CD4-positive, alpha-beta T cell (primary cell): ENCODE results near the gene OPRM1. TPM values are rescaled to one million over a fixed set of nuclear protein-coding genes. Genes with fewer than 3 reads are reported as not detected.

Source experiments
- ATAC-seq: fragments of 200-7000 bp; cut with Tn5 transposase; one replicate; pipeline ENCODE4 v1.10.0; 2022; ENCODE audit warnings: mild to moderate bottlenecking; ENCODE audit not compliant: poor library complexity
- CTCF ChIA-PET: fragments of 350-600 bp; sonication (Branson Sonifier 250); formaldehyde crosslinking; loops from one replicate; lab custom pipeline; 2021; ENCODE audit warnings: antibody characterized with exemption, inconsistent platforms; lab: Charles Lee
- POLR2A ChIA-PET: fragments of 350-600 bp; sonication (Branson Sonifier 250); formaldehyde crosslinking; loops from one replicate; lab custom pipeline; 2021; ENCODE audit warnings: antibody characterized with exemption, inconsistent platforms; lab: Charles Lee
- DNase-seq, 14 experiments: peaks; one replicate each; pipeline ENCODE4 v3.0.0-alpha.2; 2013 to 2020; ENCODE audit warnings: mixed read lengths in 2 of 14
- H3K27ac ChIP-seq, 2 donors: one replicate each; pipeline versions ENCODE4 v1.5.1 to v1.7.0; 2013; ENCODE audit warnings: low read length in 2 of 2, low read depth in 1 of 2, mild to moderate bottlenecking in 1 of 2
- H3K27me3 ChIP-seq, 2 experiments: 1 replicate in 1 of 2; 2 replicates in 1 of 2; pipeline versions ENCODE4 v1.6.1 to v1.7.0; 2013; ENCODE audit warnings: low read length in 2 of 2, control low read depth in 1 of 2, mild to moderate bottlenecking in 1 of 2, moderate library complexity in 1 of 2; ENCODE audit not compliant: insufficient read depth in 2 of 2, control insufficient read depth in 1 of 2
- H3K36me3 ChIP-seq: one replicate; pipeline ENCODE4 v1.6.1; 2013; ENCODE audit warnings: low read length, control low read depth; ENCODE audit not compliant: insufficient read depth
- H3K4me1 ChIP-seq: one replicate; pipeline ENCODE4 v1.6.1; 2013; ENCODE audit warnings: low read length, control low read depth; ENCODE audit not compliant: insufficient read depth
- H3K4me3 ChIP-seq: one replicate; pipeline ENCODE4 v1.5.1; 2013; ENCODE audit warnings: mild to moderate bottlenecking, low read length, moderate library complexity
- H3K9me3 ChIP-seq, 2 experiments: 1 replicate in 1 of 2; 2 replicates in 1 of 2; pipeline versions ENCODE4 v1.6.1 to v1.7.0; 2013; ENCODE audit warnings: low read length in 2 of 2, mild to moderate bottlenecking in 2 of 2, control low read depth in 1 of 2, moderate library complexity in 1 of 2; ENCODE audit not compliant: control insufficient read depth in 1 of 2, insufficient read depth in 1 of 2
- H3K27ac Mint-ChIP-seq: one replicate; pipeline ENCODE4 v1.8.0; 2020; ENCODE audit warnings: mixed read lengths
- H3K27me3 Mint-ChIP-seq: one replicate; pipeline ENCODE4 v1.8.0; 2021; ENCODE audit warnings: mixed read lengths
- H3K36me3 Mint-ChIP-seq: one replicate; pipeline ENCODE4 v1.8.0; 2021; ENCODE audit warnings: low read depth, mixed read lengths
- H3K4me1 Mint-ChIP-seq: one replicate; pipeline ENCODE4 v1.8.0; 2021; ENCODE audit warnings: low read depth, mixed read lengths
- H3K4me3 Mint-ChIP-seq: one replicate; pipeline ENCODE4 v1.8.0; 2020; ENCODE audit warnings: mild to moderate bottlenecking, mixed read lengths
- H3K9me3 Mint-ChIP-seq: one replicate; pipeline ENCODE4 v1.8.0; 2020; ENCODE audit warnings: mixed read lengths
- CTCF ChIP-seq: fragments of 200-600 bp; IDR thresholded peaks from one replicate; pipeline ENCODE4 v1.8.0; 2022; ENCODE audit warnings: antibody characterized with exemption, mild to moderate bottlenecking
- intact Hi-C, 2 experiments: fragments of 100-400 bp; cut with DNase I in 1 of 2; cut with micrococcal nuclease in 1 of 2; formaldehyde crosslinking; loops; one replicate each; pipeline versions ENCODE4 v1.15.1 to v1.9.0; 2023 to 2025; cut with DNase I, micrococcal nuclease
- total RNA-seq, 174 experiments: library from RNA in 2 of 174; stranded (reverse) in 2 of 174; gene quantifications; one replicate each; pipeline ENCODE4 v1.2.3 and lab custom pipeline; 2021 to 2026

OPRM1 gene
- total RNA-seq, 2 experiments from 2014 or later, result not detected

DNA sequence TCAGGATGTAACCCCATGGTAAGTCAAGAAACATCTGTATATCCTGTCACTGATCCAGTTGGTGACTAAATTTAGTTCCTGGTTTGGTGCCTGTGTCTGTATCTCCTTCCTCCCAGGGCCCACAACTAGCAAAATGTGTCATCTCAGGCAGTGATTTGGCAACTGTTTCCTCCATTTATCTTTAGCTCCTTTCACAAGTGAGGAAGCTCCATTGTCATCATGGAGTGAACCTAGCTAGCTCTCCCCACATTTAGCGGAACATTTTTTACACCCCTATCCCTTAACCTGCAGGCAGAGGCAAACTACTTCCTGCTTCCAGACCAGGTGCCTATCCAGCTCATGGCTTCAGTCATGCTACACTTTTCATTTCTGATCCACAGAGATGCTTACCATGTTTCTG lies 218.0 kb downstream of the OPRM1 start:
- H3K27me3 ChIP-seq, result no peaks in the 10 kb centered on the region
- H3K27ac ChIP-seq, result no peak overlapping the region
- Mint-ChIP-seq H3K27ac (no peak overlapping the region), H3K4me3 (no peak overlapping the region), H3K36me3 (peaks cover 19% of the 10 kb centered on the region), H3K9me3 (peaks cover 18% of the 10 kb centered on the region), H3K27me3 (no peaks in the 10 kb centered on the region), H3K4me1 (peaks cover 54% of the 10 kb centered on the region)
- intact Hi-C loops, result no loop called here
- H3K9me3 ChIP-seq, result peaks cover 0 to 4% of the 10 kb centered on the region in 2 experiments
- H3K4me1 ChIP-seq, result peaks cover 13% of the 10 kb centered on the region
- ChIA-PET POLR2A (interaction anchor here (0.9 to 1.3 kb wide), 3 partner anchors 13 to 46 kb away, joined by 3 read pairs; no protein-coding TSS in a partner anchor), CTCF (interaction anchor here (0.6 kb wide), 1 partner anchor 92 kb away, joined by 3 read pairs; no protein-coding TSS in a partner anchor)
- no peaks in the 10 kb centered on the region for H3K36me3 ChIP-seq
- ATAC-seq (no peak), DNase-seq (peak in 2 of 14 experiments; percentile 56 to 64)
- TF ChIP-seq CTCF, result no peak
- no peak overlapping the region for H3K4me3 ChIP-seq

DNA sequence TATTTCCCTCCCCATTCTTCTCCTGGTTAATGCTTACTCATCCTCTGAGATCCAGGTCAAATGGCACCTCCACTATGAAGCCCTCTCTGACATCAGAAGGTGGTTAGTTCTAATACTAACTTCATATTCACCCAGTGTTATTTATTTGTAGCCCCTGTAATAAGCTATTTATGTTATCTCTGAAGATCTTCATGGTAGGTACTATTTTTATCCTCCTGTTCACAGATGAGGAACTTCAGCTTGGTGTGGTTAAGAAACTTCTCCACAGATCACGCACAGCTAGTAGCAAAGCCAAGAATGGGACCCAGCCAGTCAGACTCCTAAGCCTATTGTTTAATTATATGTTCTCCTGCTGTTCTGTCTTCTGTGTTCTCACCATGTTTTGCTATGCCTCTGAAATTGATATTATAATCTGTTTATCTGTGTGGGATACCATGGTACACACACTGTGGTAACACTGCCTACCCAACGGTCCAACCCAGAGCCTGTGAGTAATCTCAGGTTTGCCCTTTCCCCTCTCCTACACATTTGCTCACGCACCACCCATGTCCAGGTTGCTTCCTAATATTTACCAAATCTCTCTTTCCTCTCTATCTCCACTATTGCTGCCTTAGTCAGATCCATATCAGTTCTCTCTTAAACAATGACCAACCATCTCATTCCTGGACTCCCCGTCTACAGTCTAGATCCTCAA lies 219.2 kb downstream of the OPRM1 start:
- peaks cover 5% of the 10 kb centered on the region for H3K4me1 ChIP-seq
- Mint-ChIP-seq H3K27me3 (no peaks in the 10 kb centered on the region), H3K27ac (no peak overlapping the region), H3K36me3 (peaks cover 19% of the 10 kb centered on the region), H3K9me3 (peaks cover 18% of the 10 kb centered on the region), H3K4me3 (no peak overlapping the region), H3K4me1 (peaks cover 42% of the 10 kb centered on the region)
- no peaks in the 10 kb centered on the region for H3K27me3 ChIP-seq
- no peak overlapping the region for H3K4me3 ChIP-seq
- ChIA-PET POLR2A (interaction anchor here (1.0 kb wide), 1 partner anchor 47 kb away, joined by 3 read pairs; no protein-coding TSS in a partner anchor), CTCF (no interaction called here)
- H3K27ac ChIP-seq, result no peak overlapping the region
- DNase-seq (no peak), ATAC-seq (no peak)
- TF ChIP-seq CTCF, result no peak
- H3K36me3 ChIP-seq, result no peaks in the 10 kb centered on the region
- intact Hi-C loops, result no loop called here
- peaks cover 0 to 4% of the 10 kb centered on the region in 2 experiments for H3K9me3 ChIP-seq

GRCh38 chr6:154261688-154262397 lies 222.8 kb downstream of the OPRM1 start:
- POLR2A ChIA-PET, result no interaction called here
- H3K27ac Mint-ChIP-seq, result no peak overlapping the region
- no peaks in the 10 kb centered on the region for H3K9me3 ChIP-seq
- H3K27ac ChIP-seq, result no peak overlapping the region
- no peaks in the 10 kb centered on the region for H3K36me3 ChIP-seq
- CTCF ChIA-PET, result no interaction called here
- H3K27me3 ChIP-seq, result no peaks in the 10 kb centered on the region
- DNase-seq (no peak), ATAC-seq (no peak)
- no peaks in the 10 kb centered on the region for H3K36me3 Mint-ChIP-seq
- peaks cover 9% of the 10 kb centered on the region for H3K4me1 ChIP-seq
- peaks cover 38% of the 10 kb centered on the region for H3K4me1 Mint-ChIP-seq
- intact Hi-C loops, result no loop called here
- no peak for TF ChIP-seq CTCF
- no peak overlapping the region for H3K4me3 Mint-ChIP-seq
- no peaks in the 10 kb centered on the region for H3K27me3 Mint-ChIP-seq
- peaks cover 6% of the 10 kb centered on the region for H3K9me3 Mint-ChIP-seq
- H3K4me3 ChIP-seq, result no peak overlapping the region
